ENCODE results near the gene CAMKMT. TPM values are rescaled to one million over a fixed set of nuclear protein-coding genes. Genes with fewer than 3 reads are reported as not detected.

The CAMKMT gene
- total and polyA plus RNA-seq, 9 of the 15 experiments (the other 6 are each of a cell fraction or from before 2014, with no cell fraction given), result 1.6 to 15.3 (median 7.4) TPM

- ChIA-PET POLR2A (no interaction called here), CTCF (ENCODE audit: low intra/inter-chr PET ratio) (no interaction called here)
- Histone ChIP-seq H3K9ac (ENCODE audit: insufficient read depth in 1 of 2, low read depth in 2 of 2, low read length in 2 of 2) (no peak overlapping the region), H2AFZ (ENCODE audit: low read depth, low read length) (no peak overlapping the region), H3K9me3 (replicated peaks; ENCODE audit: control insufficient read depth, insufficient read depth, low read depth, low read length) (peaks cover 2% of the 10 kb centered on the region; the same call in 1 of the 2 replicates), H3K27ac (ENCODE audit: extremely low read depth, low read depth, low read length) (no peak overlapping the region), H3K27me3 (ENCODE audit: control insufficient read depth in 2 of 2, insufficient read depth in 2 of 2, low read length in 2 of 2) (no peaks in the 10 kb centered on the region), H3K4me2 (ENCODE audit: insufficient read depth, low read length) (no peak overlapping the region), H4K20me1 (replicated peaks; ENCODE audit: control insufficient read depth, insufficient read depth, low read length) (no peaks in the 10 kb centered on the region), H3K4me3 (no peak overlapping the region), H3K36me3 (ENCODE audit: control insufficient read depth, insufficient read depth, low read length) (no peaks in the 10 kb centered on the region), H3K4me1 (replicated peaks in 1 of 2; ENCODE audit: control insufficient read depth in 2 of 2, insufficient read depth in 2 of 2, low read length in 2 of 2) (no peaks in the 10 kb centered on the region), H3K9me1 (ENCODE audit: control insufficient read depth, insufficient read depth, low read length) (no peaks in the 10 kb centered on the region), H3K79me2 (ENCODE audit: control insufficient read depth, insufficient read depth, low read length) (no peaks in the 10 kb centered on the region)
- in situ Hi-C loops (cut with MboI), result no loop called here
- no peak for DNase-seq (ENCODE audit: extremely low read depth in 1 of 4, low spot score in 3 of 4)
- BruUV-seq (replicated peaks), result no TSS peak
- no peak for TF ChIP-seq NCOA6 (IDR thresholded peaks at IDR 0.05)
- TF ChIP-seq RBFOX2 (IDR thresholded peaks at IDR 0.05; ENCODE audit: low read depth, low read length), result no peak
- no peak for TF ChIP-seq ADNP (tag; IDR thresholded peaks at IDR 0.05)
- no peak for TF ChIP-seq SMAD2 (IDR thresholded peaks at IDR 0.05; ENCODE audit: low read depth, low read length)
- TF ChIP-seq E2F3 (CRISPR knock-in tag; IDR thresholded peaks at IDR 0.05), result no peak
- TF ChIP-seq GTF3C2 (IDR thresholded peaks at IDR 0.05; ENCODE audit: borderline replicate concordance, extremely low read depth, insufficient read length), result no peak
- no peak for TF ChIP-seq POLR2B (IDR thresholded peaks at IDR 0.05; ENCODE audit: low read depth, partially characterized antibody)
- no peak for TF ChIP-seq MYBL2 (IDR thresholded peaks at IDR 0.05; ENCODE audit: low read depth)
- TF ChIP-seq MYBL2 (CRISPR knock-in tag; IDR thresholded peaks at IDR 0.05; ENCODE audit: borderline replicate concordance), result no peak
- TF ChIP-seq ZNF3 (CRISPR knock-in tag; IDR thresholded peaks at IDR 0.05), result no peak
- intact Hi-C loops (cut with micrococcal nuclease), result no loop called here
- FAIRE-seq, result no peak
- WGBS (ENCODE audit: insufficient coverage, low coverage, missing lambda C conversion rate), result 57% methylated on average over 3 of the region's 3 CpGs
- no peak for ATAC-seq
Measured at GRCh38 chr2:44462934-44463849, 101.4 kb downstream of the CAMKMT start.
